GM12878 (cell line): Measurements from ENCODE around the gene THAP11. TPM values are rescaled to one million over a fixed set of nuclear protein-coding genes. Genes with fewer than 3 reads are reported as not detected.

ENCODE experiments used
- ATAC-seq: fragments of 200-7000 bp; cut with Tn5 transposase; 3 replicates; pipeline ENCODE4 v1.9.1; 2020; ENCODE audit warnings: mild to moderate bottlenecking, moderate library complexity
- BruUV-seq: library from RNA; stranded (reverse); fragments of 400-500 nt; replicated peaks from 2 replicates; lab custom pipeline; 2021; lab: Mats Ljungman, UMichigan
- CTCF ChIA-PET: fragments of 300-600 bp; sonication (Branson Sonifier 250); formaldehyde crosslinking; extraction: SDS; loops from one replicate; lab custom pipeline; 2021; ENCODE audit warnings: inconsistent platforms; lab: Yijun Ruan, JAX
- POLR2A ChIA-PET: fragments of 350-600 bp; formaldehyde crosslinking; extraction: SDS; loops from one replicate; lab custom pipeline; 2021; ENCODE audit warnings: inconsistent platforms; lab: Charles Lee
- RAD21 ChIA-PET: fragments of 300-600 bp; sonication (Branson Sonifier 250); formaldehyde crosslinking; loops from one replicate; lab custom pipeline; 2023; ENCODE audit warnings: antibody characterized with exemption; ENCODE audit not compliant: unreplicated experiment; lab: Charles Lee
- SMC1A ChIA-PET: fragments of 300-600 bp; sonication (Branson Sonifier 250); formaldehyde crosslinking; loops from one replicate; lab custom pipeline; 2023; ENCODE audit not compliant: unreplicated experiment, uncharacterized antibody; lab: Charles Lee
- DNase-seq: peaks from one replicate; pipeline ENCODE4 v3.0.0-alpha.2; 2011; ENCODE audit warnings: low read depth, low spot score
- FAIRE-seq: peaks from 3 replicates; lab custom pipeline; 2011; peaks lifted over from hg19 to GRCh38; lab: Jason Lieb, UNC
- H2AFZ ChIP-seq: 2 replicates; pipeline ENCODE4 v1.6.0; 2011; ENCODE audit warnings: low read depth, low read length, control low read depth; ENCODE audit not compliant: control insufficient read depth
- H3K27ac ChIP-seq: 2 replicates; pipeline ENCODE4 v1.5.1; 2011; ENCODE audit warnings: control low read depth; ENCODE audit not compliant: control insufficient read depth, insufficient read depth
- H3K27me3 ChIP-seq, 2 experiments: replicated peaks in 1 of 2; 2 replicates each; pipeline versions ENCODE4 v1.6.0 to v1.6.1; 2011; ENCODE audit warnings: low read length in 1 of 2; ENCODE audit not compliant: control insufficient read depth in 2 of 2, insufficient read depth in 2 of 2
- H3K36me3 ChIP-seq, 2 experiments: 2 replicates each; pipeline ENCODE4 v1.5.1; 2011; ENCODE audit warnings: low read length in 1 of 2; ENCODE audit not compliant: control insufficient read depth in 2 of 2, insufficient read depth in 2 of 2
- H3K4me1 ChIP-seq: 2 replicates; pipeline ENCODE4 v1.6.1; 2011; ENCODE audit warnings: mild to moderate bottlenecking, low read length, moderate library complexity, mixed read lengths; ENCODE audit not compliant: control insufficient read depth, insufficient read depth
- H3K4me2 ChIP-seq: 2 replicates; pipeline ENCODE4 v1.6.0; 2011; ENCODE audit warnings: control low read depth; ENCODE audit not compliant: control insufficient read depth, insufficient read depth
- H3K4me3 ChIP-seq: fragments of 200-600 bp; sonication (generic); 2 replicates; pipeline ENCODE4 v1.5.1; 2016
- H3K79me2 ChIP-seq: 2 replicates; pipeline ENCODE4 v1.6.0; 2011; ENCODE audit warnings: low read length; ENCODE audit not compliant: control insufficient read depth, insufficient read depth
- H3K9ac ChIP-seq: 2 replicates; pipeline ENCODE4 v1.8.0; 2011; ENCODE audit warnings: low read length, control low read depth, mixed read lengths; ENCODE audit not compliant: control insufficient read depth, insufficient read depth
- H3K9me3 ChIP-seq: replicated peaks from 3 replicates; pipeline ENCODE4 v1.5.1; 2011; ENCODE audit warnings: mild to moderate bottlenecking, low read length; ENCODE audit not compliant: control insufficient read depth, insufficient read depth
- H4K20me1 ChIP-seq: 2 replicates; pipeline ENCODE4 v1.6.0; 2011; ENCODE audit not compliant: control insufficient read depth, insufficient read depth
- CBFB ChIP-seq: IDR thresholded peaks from 2 replicates; pipeline ENCODE4 v1.6.1; 2016; ENCODE audit warnings: antibody characterized with exemption, low read depth
- CHD2 ChIP-seq: IDR thresholded peaks from 2 replicates; pipeline ENCODE4 v1.6.1; 2011; ENCODE audit warnings: low read depth, low read length, improper control_type of control experiment, borderline replicate concordance
- CREB1 ChIP-seq: IDR thresholded peaks from 2 replicates; pipeline ENCODE4 v1.6.1; 2012; ENCODE audit warnings: low read depth, mild to moderate bottlenecking, inconsistent platforms
- EED ChIP-seq: sonication (generic); IDR thresholded peaks from 2 replicates; pipeline ENCODE4 v1.6.1; 2016; ENCODE audit warnings: antibody characterized with exemption, low read depth
- GABPA ChIP-seq: IDR thresholded peaks from 2 replicates; pipeline ENCODE4 v1.6.1; 2014; ENCODE audit warnings: antibody characterized with exemption, low read depth, mild to moderate bottlenecking, inconsistent platforms
- GATAD2B ChIP-seq: fragments of 450-650 bp; conservative IDR thresholded peaks from 2 replicates; pipeline ENCODE4 v1.6.1; 2017; ENCODE audit warnings: low read depth, mild to moderate bottlenecking, moderate library complexity
- HCFC1 ChIP-seq: fragments of 150-350 bp; IDR thresholded peaks from 2 replicates; pipeline ENCODE4 v1.6.1; 2014; ENCODE audit warnings: low read length
- HDAC6 ChIP-seq: fragments of 200-600 bp; sonication (generic); IDR thresholded peaks from one replicate; pipeline ENCODE4 v1.8.0; 2017; ENCODE audit warnings: antibody characterized with exemption; ENCODE audit not compliant: unreplicated experiment
- IKZF2 ChIP-seq, 2 experiments: fragments of 450-650 bp; IDR thresholded peaks; 2 replicates each; pipeline ENCODE4 v1.6.1; 2017; ENCODE audit warnings: mild to moderate bottlenecking in 2 of 2, moderate library complexity in 2 of 2
- MTA2 ChIP-seq: fragments of 450-650 bp; IDR thresholded peaks from 2 replicates; pipeline ENCODE4 v1.6.1; 2016; ENCODE audit warnings: low read depth, mild to moderate bottlenecking, moderate library complexity
- MYB ChIP-seq: fragments of 150-350 bp; IDR thresholded peaks from 2 replicates; pipeline ENCODE4 v1.6.1; 2014; ENCODE audit warnings: mild to moderate bottlenecking, low read depth, low read length, borderline replicate concordance
- POLR2AphosphoS2 ChIP-seq: IDR thresholded peaks from 2 replicates; pipeline ENCODE4 v1.6.1; 2011; ENCODE audit warnings: low read depth, mild to moderate bottlenecking, low read length, improper control_type of control experiment, moderate library complexity
- RFX5 ChIP-seq: IDR thresholded peaks from 2 replicates; pipeline ENCODE4 v1.6.1; 2011; ENCODE audit warnings: low read depth, low read length, improper control_type of control experiment
- SMAD5 ChIP-seq: IDR thresholded peaks from 2 replicates; pipeline ENCODE4 v1.6.1; 2016; ENCODE audit warnings: antibody characterized with exemption, low read depth
- SMC3 ChIP-seq: IDR thresholded peaks from 2 replicates; pipeline ENCODE4 v1.6.1; 2011; ENCODE audit warnings: low read length, improper control_type of control experiment, borderline replicate concordance
- TARDBP ChIP-seq: IDR thresholded peaks from 2 replicates; pipeline ENCODE4 v1.6.1; 2016; ENCODE audit warnings: borderline replicate concordance
- WGBS: methylation state at CpG from one replicate; pipeline ENCODE4 v1.1.6; 2016; ENCODE audit warnings: low lambda C conversion rate; ENCODE audit not compliant: insufficient replicate concordance, insufficient coverage; ENCODE audit errors: missing lambda C conversion rate; 5-methylcytosine and 5-hydroxymethylcytosine counted together
- in situ Hi-C: fragments of 300-500 bp; cut with MboI; formaldehyde crosslinking; loops from 9 replicates; pipeline ENCODE4 v1.14.3; 2018; ENCODE audit warnings: mixed read lengths
- intact Hi-C: fragments of 100-400 bp; cut with micrococcal nuclease; formaldehyde crosslinking; loops from one replicate; pipeline ENCODE4 v1.14.2; 2022; ENCODE audit not compliant: unreplicated experiment
- polyA plus RNA-seq, 11 experiments: library from polyadenylated mRNA; depleted of rRNA in 4 of 11; unstranded in 6 of 11; stranded (reverse) in 5 of 11; fragments of >200 nt; fragmentation: Nextera tagmentation in 4 of 11; fragmentation: Illumina TruSeq in 1 of 11; extraction: Ambion mirVana in 4 of 11; extraction: Trizol in 1 of 11; gene quantifications; 1 replicate in 1 of 11; 2 replicates in 10 of 11; pipeline versions ENCODE4 v1.2.1 to v1.2.3, GENCODE V29; 2011 to 2016; ENCODE audit warnings: inconsistent platforms in 2 of 11, missing spikeins in 2 of 11, low read depth in 1 of 11
- total RNA-seq, 4 experiments: library from RNA; depleted of rRNA in 3 of 4; stranded (reverse); fragments of >200 nt in 3 of 4; fragmentation: Illumina TruSeq in 1 of 4; extraction: Trizol in 1 of 4; gene quantifications; 2 replicates each; pipeline versions ENCODE4 v1.2.1 to v1.2.3, GENCODE V29; 2013 to 2021
- TF ChIP-seq, protein P1 (sequence below): IDR thresholded peaks from 2 replicates; pipeline ENCODE4 v1.6.1; 2012; ENCODE audit warnings: low read depth, low read length, improper control_type of control experiment
- TF ChIP-seq, protein P2 (sequence below): fragments of 450-650 bp; IDR thresholded peaks from 2 replicates; pipeline ENCODE4 v1.6.1; 2017; ENCODE audit warnings: low read depth, mild to moderate bottlenecking, moderate library complexity

Gene THAP11
- total and polyA plus RNA-seq, 10 of the 15 experiments (the other 5 are each of a cell fraction or from before 2014, with no cell fraction given): 2.5 to 36.7 (median 21.4) TPM

DNA sequence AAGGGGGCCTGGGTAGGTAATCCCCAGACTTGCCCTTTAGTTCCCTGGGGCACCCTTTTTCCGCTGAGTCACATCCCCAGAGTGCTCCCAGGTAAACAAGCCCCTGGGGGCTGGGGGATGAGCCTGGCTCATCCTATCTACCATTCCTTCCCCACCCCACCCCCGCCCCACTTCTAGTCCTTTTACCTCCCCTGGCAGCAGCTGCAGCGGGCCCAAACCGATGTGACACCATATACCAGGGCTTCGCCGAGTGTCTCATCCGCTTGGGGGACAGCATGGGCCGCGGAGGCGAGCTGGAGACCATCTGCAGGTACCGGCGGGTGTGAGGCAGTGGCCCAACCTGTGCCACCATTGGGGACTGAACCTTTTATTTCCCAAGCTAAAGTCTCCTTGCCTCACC, 43.4 kb downstream of the THAP11 start:
- ATAC-seq (no peak), DNase-seq (no peak), FAIRE-seq (no peak)
- Histone ChIP-seq H3K4me1 (no peaks in the 10 kb centered on the region), H4K20me1 (no peaks in the 10 kb centered on the region), H3K4me2 (no peak overlapping the region), H2AFZ (no peak overlapping the region), H3K36me3 (peaks cover 9 to 33% of the 10 kb centered on the region in 2 experiments; a peak in 3 of 4 replicates), H3K79me2 (no peaks in the 10 kb centered on the region), H3K27me3 (no peaks in the 10 kb centered on the region), H3K27ac (no peak overlapping the region), H3K4me3 (no peak overlapping the region), H3K9ac (no peak overlapping the region), H3K9me3 (no peaks in the 10 kb centered on the region)
- ChIA-PET POLR2A (interaction anchor here (1.3 kb wide), 1 partner anchor 12 kb away, joined by 3 read pairs; no protein-coding TSS in a partner anchor), SMC1A (interaction anchor here (2.1 kb wide), 1 partner anchor 155 kb away, joined by 10 read pairs; no protein-coding TSS in a partner anchor), CTCF (interaction anchor here (2.4 to 5.6 kb wide), 3 partner anchors 11 to 156 kb away, joined by 5 to 39 read pairs (median 9); partner anchors contain the start of genes EDC4 and PSMB10), RAD21 (no interaction called here)
- no peak for TF ChIP-seq GABPA
- no peak for TF ChIP-seq IKZF2 (IDR thresholded peaks at IDR 0.05)
- TF ChIP-seq HDAC6: no peak
- TF ChIP-seq SMAD5: no peak
- no peak for TF ChIP-seq TARDBP
- 95% methylated on average over 9 of the region's 12 CpGs for WGBS
- no TSS peak for BruUV-seq
- intact Hi-C loops: no loop called here
- in situ Hi-C loops: no loop called here

DNA sequence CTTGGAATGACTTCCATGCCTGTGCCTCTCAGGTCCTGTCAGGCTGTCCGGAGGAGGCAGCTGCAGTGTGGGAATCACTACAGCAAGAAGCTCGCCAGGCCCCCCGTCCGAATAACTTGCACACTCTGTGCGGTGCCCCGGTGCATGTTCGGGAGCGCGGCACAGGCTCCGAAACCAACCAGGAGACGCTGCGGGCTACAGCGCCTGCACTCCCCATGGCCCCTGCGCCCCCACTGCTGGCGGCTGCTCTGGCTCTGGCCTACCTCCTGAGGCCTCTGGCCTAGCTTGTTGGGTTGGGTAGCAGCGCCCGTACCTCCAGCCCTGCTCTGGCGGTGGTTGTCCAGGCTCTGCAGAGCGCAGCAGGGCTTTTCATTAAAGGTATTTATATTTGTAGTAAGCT, 43.9 kb downstream of the THAP11 start:
- peaks cover 9 to 29% of the 10 kb centered on the region in 2 experiments; a peak in 3 of 4 replicates for H3K36me3 ChIP-seq
- no peak overlapping the region for H3K4me3 ChIP-seq
- H4K20me1 ChIP-seq: no peaks in the 10 kb centered on the region
- H3K4me1 ChIP-seq: no peaks in the 10 kb centered on the region
- no peak for ATAC-seq
- H3K79me2 ChIP-seq: no peaks in the 10 kb centered on the region
- ChIA-PET RAD21 (interaction anchor here (1.1 kb wide), 1 partner anchor 11 kb away, joined by 3 read pairs; no protein-coding TSS in a partner anchor), POLR2A (no interaction called here), CTCF (interaction anchor here (1.1 to 5.6 kb wide), 3 partner anchors 11 to 155 kb away, joined by 4 to 39 read pairs (median 5); partner anchors contain the start of gene EDC4), SMC1A (no interaction called here)
- WGBS: over 99% methylated on average over 19 of the region's 19 CpGs
- H3K27me3 ChIP-seq: no peaks in the 10 kb centered on the region
- no peak overlapping the region for H3K4me2 ChIP-seq
- no peaks in the 10 kb centered on the region for H3K9me3 ChIP-seq
- H3K9ac ChIP-seq: no peak overlapping the region
- no peak overlapping the region for H2AFZ ChIP-seq
- no peak for DNase-seq
- FAIRE-seq: no peak
- H3K27ac ChIP-seq: no peak overlapping the region
- BruUV-seq: no TSS peak
- intact Hi-C loops (no loop called here), in situ Hi-C loops (no loop called here)
- TF ChIP-seq CBFB (no peak), CHD2 (no peak), GATAD2B (no peak), HCFC1 (no peak), RFX5 (no peak), CREB1 (no peak), MYB (no peak), MTA2 (no peak), POLR2AphosphoS2 (no peak), SMC3 (no peak), GABPA (no peak), EED (no peak)
- TF ChIP-seq, protein P1, sequence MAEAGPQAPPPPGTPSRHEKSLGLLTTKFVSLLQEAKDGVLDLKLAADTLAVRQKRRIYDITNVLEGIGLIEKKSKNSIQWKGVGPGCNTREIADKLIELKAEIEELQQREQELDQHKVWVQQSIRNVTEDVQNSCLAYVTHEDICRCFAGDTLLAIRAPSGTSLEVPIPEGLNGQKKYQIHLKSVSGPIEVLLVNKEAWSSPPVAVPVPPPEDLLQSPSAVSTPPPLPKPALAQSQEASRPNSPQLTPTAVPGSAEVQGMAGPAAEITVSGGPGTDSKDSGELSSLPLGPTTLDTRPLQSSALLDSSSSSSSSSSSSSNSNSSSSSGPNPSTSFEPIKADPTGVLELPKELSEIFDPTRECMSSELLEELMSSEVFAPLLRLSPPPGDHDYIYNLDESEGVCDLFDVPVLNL: no peak
- TF ChIP-seq, protein P2, sequence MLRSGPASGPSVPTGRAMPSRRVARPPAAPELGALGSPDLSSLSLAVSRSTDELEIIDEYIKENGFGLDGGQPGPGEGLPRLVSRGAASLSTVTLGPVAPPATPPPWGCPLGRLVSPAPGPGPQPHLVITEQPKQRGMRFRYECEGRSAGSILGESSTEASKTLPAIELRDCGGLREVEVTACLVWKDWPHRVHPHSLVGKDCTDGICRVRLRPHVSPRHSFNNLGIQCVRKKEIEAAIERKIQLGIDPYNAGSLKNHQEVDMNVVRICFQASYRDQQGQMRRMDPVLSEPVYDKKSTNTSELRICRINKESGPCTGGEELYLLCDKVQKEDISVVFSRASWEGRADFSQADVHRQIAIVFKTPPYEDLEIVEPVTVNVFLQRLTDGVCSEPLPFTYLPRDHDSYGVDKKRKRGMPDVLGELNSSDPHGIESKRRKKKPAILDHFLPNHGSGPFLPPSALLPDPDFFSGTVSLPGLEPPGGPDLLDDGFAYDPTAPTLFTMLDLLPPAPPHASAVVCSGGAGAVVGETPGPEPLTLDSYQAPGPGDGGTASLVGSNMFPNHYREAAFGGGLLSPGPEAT: no peak
